Measurements from ENCODE around the gene SLC22A13.

Gene SLC22A13

GRCh38 chr3:38260474-38260873 is 5.1 kb upstream of the SLC22A13 start:
- no peak for TF ChIP-seq CTCF (IDR thresholded peaks at IDR 0.05; ENCODE audit: insufficient read depth, low read depth, low read length, missing control alignments)
- DNase-seq (ENCODE audit: low read depth), result no peak
- no peak overlapping the region for H3K4me3 ChIP-seq (ENCODE audit: low read depth, low read length)

GRCh38 chr3:38264353-38264771 is 1.2 kb upstream of the SLC22A13 start:
- DNase-seq (ENCODE audit: low read depth), result no peak
- H3K4me3 ChIP-seq (ENCODE audit: low read depth, low read length), result no peak overlapping the region
- TF ChIP-seq CTCF (IDR thresholded peaks at IDR 0.05; ENCODE audit: insufficient read depth, low read depth, low read length, missing control alignments), result no peak

GRCh38 chr3:38264779-38265178 is 833 bp upstream of the SLC22A13 start:
- H3K4me3 ChIP-seq (ENCODE audit: low read depth, low read length), result no peak overlapping the region
- no peak for TF ChIP-seq CTCF (IDR thresholded peaks at IDR 0.05; ENCODE audit: insufficient read depth, low read depth, low read length, missing control alignments)
- DNase-seq (ENCODE audit: low read depth), result no peak

- no peak for TF ChIP-seq CTCF (IDR thresholded peaks at IDR 0.05; ENCODE audit: insufficient read depth, low read depth, low read length, missing control alignments)
- no peak for DNase-seq (ENCODE audit: low read depth)
Observed at GRCh38 chr3:38266810-38267209, 1.2 kb downstream of the SLC22A13 start.

GRCh38 chr3:38267662-38268061 is 2.0 kb downstream of the SLC22A13 start:
- no peak for DNase-seq (ENCODE audit: low read depth)
- no peak for TF ChIP-seq CTCF (IDR thresholded peaks at IDR 0.05; ENCODE audit: insufficient read depth, low read depth, low read length, missing control alignments)
- H3K4me3 ChIP-seq (ENCODE audit: low read depth, low read length), result no peak overlapping the region

More at GRCh38 chr3:38266810-38267209, 1.2 kb downstream of the SLC22A13 start:
- H3K4me3 ChIP-seq (ENCODE audit: low read depth, low read length), result no peak overlapping the region

- no peak for TF ChIP-seq CTCF (IDR thresholded peaks at IDR 0.05; ENCODE audit: insufficient read depth, low read depth, low read length, missing control alignments)
- H3K4me3 ChIP-seq (ENCODE audit: low read depth, low read length), result no peak overlapping the region
- DNase-seq (ENCODE audit: low read depth), result no peak
Observed at GRCh38 chr3:38268087-38268486, 2.5 kb downstream of the SLC22A13 start.

- H3K4me3 ChIP-seq (ENCODE audit: low read depth, low read length), result no peak overlapping the region
- TF ChIP-seq CTCF (IDR thresholded peaks at IDR 0.05; ENCODE audit: insufficient read depth, low read depth, low read length, missing control alignments), result no peak
- DNase-seq (ENCODE audit: low read depth), result no peak
Observed at GRCh38 chr3:38268522-38268921, 2.9 kb downstream of the SLC22A13 start.

Data from GM12865 (cell line).